HEK293 (cell line): ENCODE data around the gene ZBTB20.

Experiments used
- CTCF ChIA-PET: fragments of 350-600 bp; formaldehyde crosslinking; extraction: SDS; loops from one replicate; lab custom pipeline; 2021; ENCODE audit warnings: antibody characterized with exemption; lab: Yijun Ruan, JAX
- POLR2A ChIA-PET: fragments of 300-600 bp; formaldehyde crosslinking; extraction: SDS; loops from one replicate; lab custom pipeline; 2020; ENCODE audit warnings: antibody characterized with exemption, inconsistent platforms; lab: Yijun Ruan, JAX
- H3K27ac ChIP-seq: fragments of 200-500 bp; sonication (Bioruptor generic); 2 replicates; pipeline ENCODE4 v1.5.1; 2014; ENCODE audit warnings: low read depth, low read length, control low read depth, inconsistent platforms; ENCODE audit errors: extremely low read depth
- H3K36me3 ChIP-seq, 2 experiments: fragments of 200-500 bp in 1 of 2; sonication (Bioruptor generic) in 1 of 2; 1 replicate in 1 of 2; 2 replicates in 1 of 2; pipeline ENCODE4 v1.5.1; 2014 to 2017; ENCODE audit warnings: inconsistent platforms in 2 of 2, low read length in 2 of 2; ENCODE audit not compliant: control insufficient read depth in 2 of 2, insufficient read depth in 1 of 2
- H3K4me1 ChIP-seq: fragments of 200-500 bp; sonication (Bioruptor generic); 2 replicates; pipeline ENCODE4 v1.5.1; 2014; ENCODE audit warnings: mild to moderate bottlenecking, low read length, inconsistent platforms; ENCODE audit not compliant: control insufficient read depth, insufficient read depth
- H3K4me3 ChIP-seq: 2 replicates; pipeline ENCODE4 v1.5.1; 2011; ENCODE audit warnings: low read depth, mild to moderate bottlenecking, control low read depth, low read length, moderate library complexity
- H3K9me3 ChIP-seq: fragments of 200-500 bp; sonication (Bioruptor generic); 2 replicates; pipeline ENCODE4 v1.5.1; 2014; ENCODE audit warnings: low read depth, low read length, inconsistent platforms; ENCODE audit not compliant: control insufficient read depth, insufficient read depth
- BCL11A ChIP-seq: fragments of 450-650 bp; formaldehyde crosslinking; IDR thresholded peaks from 2 replicates; pipeline ENCODE4 v1.5.1; 2016; ENCODE audit warnings: low read depth, missing biosample characterization, missing genetic modification characterization
- GLI2 ChIP-seq: fragments of 450-650 bp; formaldehyde crosslinking; IDR thresholded peaks from 2 replicates; pipeline ENCODE4; 2017; ENCODE audit warnings: missing biosample characterization, missing genetic modification characterization, low read depth, borderline replicate concordance
- IKZF3 ChIP-seq: fragments of 450-650 bp; IDR thresholded peaks from 2 replicates; pipeline ENCODE4 v1.5.0; 2018; ENCODE audit warnings: missing biosample characterization, mild to moderate bottlenecking, missing genetic modification characterization, moderate library complexity
- KLF10 ChIP-seq: fragments of 450-650 bp; IDR thresholded peaks from 2 replicates; pipeline ENCODE4 v1.5.1; 2018; ENCODE audit warnings: missing biosample characterization, mild to moderate bottlenecking, missing genetic modification characterization
- MZF1 ChIP-seq: fragments of 450-650 bp; formaldehyde crosslinking; IDR thresholded peaks from 2 replicates; pipeline ENCODE4 v1.5.1; 2017; ENCODE audit warnings: missing biosample characterization, missing genetic modification characterization, borderline replicate concordance
- SCRT2 ChIP-seq: fragments of 450-650 bp; formaldehyde crosslinking; IDR thresholded peaks from 2 replicates; pipeline ENCODE4 v1.5.1; 2016; ENCODE audit warnings: missing biosample characterization, missing genetic modification characterization
- SP2 ChIP-seq: fragments of 450-650 bp; formaldehyde crosslinking; IDR thresholded peaks from 2 replicates; pipeline ENCODE4 v1.5.1; 2016; ENCODE audit warnings: missing biosample characterization, missing genetic modification characterization
- ZBTB17 ChIP-seq: fragments of 450-650 bp; formaldehyde crosslinking; IDR thresholded peaks from 2 replicates; pipeline ENCODE4 v1.5.1; 2016; ENCODE audit warnings: missing biosample characterization, missing genetic modification characterization
- ZNF248 ChIP-seq: fragments of 450-650 bp; formaldehyde crosslinking; IDR thresholded peaks from 2 replicates; pipeline ENCODE4 v1.5.1; 2017; ENCODE audit warnings: missing biosample characterization, missing genetic modification characterization
- ZNF341 ChIP-seq: fragments of 450-650 bp; formaldehyde crosslinking; IDR thresholded peaks from 2 replicates; pipeline ENCODE4; 2016; ENCODE audit warnings: low read depth, missing biosample characterization, missing genetic modification characterization
- ZNF433 ChIP-seq: fragments of 450-650 bp; formaldehyde crosslinking; IDR thresholded peaks from 2 replicates; pipeline ENCODE4 v1.5.1; 2016; ENCODE audit warnings: missing biosample characterization, missing genetic modification characterization, low read depth
- ZNF600 ChIP-seq: fragments of 450-650 bp; formaldehyde crosslinking; IDR thresholded peaks from 2 replicates; pipeline ENCODE4 v1.5.1; 2016; ENCODE audit warnings: missing biosample characterization, missing genetic modification characterization
- ZNF701 ChIP-seq: fragments of 450-650 bp; formaldehyde crosslinking; IDR thresholded peaks from 2 replicates; pipeline ENCODE4 v1.5.1; 2016; ENCODE audit warnings: missing biosample characterization, missing genetic modification characterization
- ZNF785 ChIP-seq: fragments of 450-650 bp; formaldehyde crosslinking; IDR thresholded peaks from 2 replicates; pipeline ENCODE4 v1.5.1; 2016; ENCODE audit warnings: missing biosample characterization, missing genetic modification characterization
- ZXDB ChIP-seq: fragments of 450-650 bp; formaldehyde crosslinking; IDR thresholded peaks from 2 replicates; pipeline ENCODE4 v1.5.1; 2016; ENCODE audit warnings: missing biosample characterization, missing genetic modification characterization
- TF ChIP-seq, protein P1 (sequence below): fragments of 450-650 bp; formaldehyde crosslinking; IDR thresholded peaks from 2 replicates; pipeline ENCODE4 v1.5.1; 2016; ENCODE audit warnings: missing biosample characterization, missing genetic modification characterization
- TF ChIP-seq, protein P2 (sequence below): IDR thresholded peaks from 2 replicates; pipeline ENCODE4 v1.6.1; 2011; ENCODE audit warnings: mild to moderate bottlenecking, low read depth, low read length, borderline replicate concordance
- TF ChIP-seq, protein P3 (sequence below): fragments of 450-650 bp; formaldehyde crosslinking; IDR thresholded peaks from 2 replicates; pipeline ENCODE4 v1.5.1; 2017; ENCODE audit warnings: missing biosample characterization, missing genetic modification characterization
- TF ChIP-seq, protein P4 (sequence below): fragments of 450-650 bp; formaldehyde crosslinking; conservative IDR thresholded peaks from 2 replicates; pipeline ENCODE4 v1.5.1; 2016; ENCODE audit warnings: low read depth, missing biosample characterization, missing genetic modification characterization

ZBTB20 gene

DNA sequence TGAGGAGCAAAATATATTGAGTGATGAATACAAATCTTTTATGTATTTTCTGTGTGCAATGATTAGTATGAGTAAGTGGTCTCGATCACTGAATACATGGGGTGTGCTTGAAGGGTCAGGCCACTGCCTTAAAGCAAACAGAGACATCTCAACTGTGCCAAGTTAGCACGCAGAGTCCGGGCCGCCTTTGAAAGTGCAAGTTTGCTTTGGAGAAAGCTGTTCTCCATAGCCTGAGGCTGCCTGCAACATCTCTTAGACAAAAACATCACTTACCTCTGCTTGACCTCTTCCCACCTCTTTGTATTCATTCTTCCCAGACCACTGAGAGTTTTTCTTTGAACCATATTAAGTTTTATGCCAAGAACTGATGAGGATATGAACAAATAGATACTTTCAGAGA is 267.0 kb downstream of the ZBTB20 start:
- Histone ChIP-seq H3K27ac (no peak overlapping the region), H3K36me3 (no peaks in the 10 kb centered on the region), H3K9me3 (no peaks in the 10 kb centered on the region)
- POLR2A ChIA-PET: no interaction called here
- CTCF ChIA-PET: interaction anchor here (1.2 kb wide), 1 partner anchor 22 kb away, joined by 3 read pairs; no protein-coding TSS in a partner anchor
- TF ChIP-seq ZNF785: no peak
- TF ChIP-seq ZNF341 (tag by site-specific recombination): no peak
- TF ChIP-seq, protein P1, sequence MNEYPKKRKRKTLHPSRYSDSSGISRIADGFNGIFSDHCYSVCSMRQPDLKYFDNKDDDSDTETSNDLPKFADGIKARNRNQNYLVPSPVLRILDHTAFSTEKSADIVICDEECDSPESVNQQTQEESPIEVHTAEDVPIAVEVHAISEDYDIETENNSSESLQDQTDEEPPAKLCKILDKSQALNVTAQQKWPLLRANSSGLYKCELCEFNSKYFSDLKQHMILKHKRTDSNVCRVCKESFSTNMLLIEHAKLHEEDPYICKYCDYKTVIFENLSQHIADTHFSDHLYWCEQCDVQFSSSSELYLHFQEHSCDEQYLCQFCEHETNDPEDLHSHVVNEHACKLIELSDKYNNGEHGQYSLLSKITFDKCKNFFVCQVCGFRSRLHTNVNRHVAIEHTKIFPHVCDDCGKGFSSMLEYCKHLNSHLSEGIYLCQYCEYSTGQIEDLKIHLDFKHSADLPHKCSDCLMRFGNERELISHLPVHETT (tag by site-specific recombination): no peak
- no peak for TF ChIP-seq ZBTB17
- TF ChIP-seq SP2 (tag by site-specific recombination): no peak
- TF ChIP-seq, protein P2, sequence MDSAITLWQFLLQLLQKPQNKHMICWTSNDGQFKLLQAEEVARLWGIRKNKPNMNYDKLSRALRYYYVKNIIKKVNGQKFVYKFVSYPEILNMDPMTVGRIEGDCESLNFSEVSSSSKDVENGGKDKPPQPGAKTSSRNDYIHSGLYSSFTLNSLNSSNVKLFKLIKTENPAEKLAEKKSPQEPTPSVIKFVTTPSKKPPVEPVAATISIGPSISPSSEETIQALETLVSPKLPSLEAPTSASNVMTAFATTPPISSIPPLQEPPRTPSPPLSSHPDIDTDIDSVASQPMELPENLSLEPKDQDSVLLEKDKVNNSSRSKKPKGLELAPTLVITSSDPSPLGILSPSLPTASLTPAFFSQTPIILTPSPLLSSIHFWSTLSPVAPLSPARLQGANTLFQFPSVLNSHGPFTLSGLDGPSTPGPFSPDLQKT: no peak
- no peak for TF ChIP-seq KLF10 (tag by site-specific recombination)
- TF ChIP-seq SCRT2: no peak
- TF ChIP-seq, protein P3, sequence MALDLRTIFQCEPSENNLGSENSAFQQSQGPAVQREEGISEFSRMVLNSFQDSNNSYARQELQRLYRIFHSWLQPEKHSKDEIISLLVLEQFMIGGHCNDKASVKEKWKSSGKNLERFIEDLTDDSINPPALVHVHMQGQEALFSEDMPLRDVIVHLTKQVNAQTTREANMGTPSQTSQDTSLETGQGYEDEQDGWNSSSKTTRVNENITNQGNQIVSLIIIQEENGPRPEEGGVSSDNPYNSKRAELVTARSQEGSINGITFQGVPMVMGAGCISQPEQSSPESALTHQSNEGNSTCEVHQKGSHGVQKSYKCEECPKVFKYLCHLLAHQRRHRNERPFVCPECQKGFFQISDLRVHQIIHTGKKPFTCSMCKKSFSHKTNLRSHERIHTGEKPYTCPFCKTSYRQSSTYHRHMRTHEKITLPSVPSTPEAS (tag by site-specific recombination): no peak
- no peak for TF ChIP-seq ZNF433 (tag by site-specific recombination)
- no peak for TF ChIP-seq BCL11A (tag by site-specific recombination)
- no peak for TF ChIP-seq IKZF3 (tag by site-specific recombination)
- TF ChIP-seq ZNF600 (tag by site-specific recombination): no peak
- TF ChIP-seq, protein P4, sequence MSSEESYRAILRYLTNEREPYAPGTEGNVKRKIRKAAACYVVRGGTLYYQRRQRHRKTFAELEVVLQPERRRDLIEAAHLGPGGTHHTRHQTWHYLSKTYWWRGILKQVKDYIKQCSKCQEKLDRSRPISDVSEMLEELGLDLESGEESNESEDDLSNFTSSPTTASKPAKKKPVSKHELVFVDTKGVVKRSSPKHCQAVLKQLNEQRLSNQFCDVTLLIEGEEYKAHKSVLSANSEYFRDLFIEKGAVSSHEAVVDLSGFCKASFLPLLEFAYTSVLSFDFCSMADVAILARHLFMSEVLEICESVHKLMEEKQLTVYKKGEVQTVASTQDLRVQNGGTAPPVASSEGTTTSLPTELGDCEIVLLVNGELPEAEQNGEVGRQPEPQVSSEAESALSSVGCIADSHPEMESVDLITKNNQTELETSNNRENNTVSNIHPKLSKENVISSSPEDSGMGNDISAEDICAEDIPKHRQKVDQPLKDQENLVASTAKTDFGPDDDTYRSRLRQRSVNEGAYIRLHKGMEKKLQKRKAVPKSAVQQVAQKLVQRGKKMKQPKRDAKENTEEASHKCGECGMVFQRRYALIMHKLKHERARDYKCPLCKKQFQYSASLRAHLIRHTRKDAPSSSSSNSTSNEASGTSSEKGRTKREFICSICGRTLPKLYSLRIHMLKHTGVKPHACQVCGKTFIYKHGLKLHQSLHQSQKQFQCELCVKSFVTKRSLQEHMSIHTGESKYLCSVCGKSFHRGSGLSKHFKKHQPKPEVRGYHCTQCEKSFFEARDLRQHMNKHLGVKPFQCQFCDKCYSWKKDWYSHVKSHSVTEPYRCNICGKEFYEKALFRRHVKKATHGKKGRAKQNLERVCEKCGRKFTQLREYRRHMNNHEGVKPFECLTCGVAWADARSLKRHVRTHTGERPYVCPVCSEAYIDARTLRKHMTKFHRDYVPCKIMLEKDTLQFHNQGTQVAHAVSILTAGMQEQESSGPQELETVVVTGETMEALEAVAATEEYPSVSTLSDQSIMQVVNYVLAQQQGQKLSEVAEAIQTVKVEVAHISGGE (tag by site-specific recombination): no peak
- no peak for TF ChIP-seq ZXDB
- TF ChIP-seq ZNF248 (tag by site-specific recombination): no peak
- TF ChIP-seq ZNF701: no peak
- TF ChIP-seq, all 188 proteins: peak for 0
- H3K4me3 ChIP-seq: no peak overlapping the region
- no peaks in the 10 kb centered on the region for H3K4me1 ChIP-seq

DNA sequence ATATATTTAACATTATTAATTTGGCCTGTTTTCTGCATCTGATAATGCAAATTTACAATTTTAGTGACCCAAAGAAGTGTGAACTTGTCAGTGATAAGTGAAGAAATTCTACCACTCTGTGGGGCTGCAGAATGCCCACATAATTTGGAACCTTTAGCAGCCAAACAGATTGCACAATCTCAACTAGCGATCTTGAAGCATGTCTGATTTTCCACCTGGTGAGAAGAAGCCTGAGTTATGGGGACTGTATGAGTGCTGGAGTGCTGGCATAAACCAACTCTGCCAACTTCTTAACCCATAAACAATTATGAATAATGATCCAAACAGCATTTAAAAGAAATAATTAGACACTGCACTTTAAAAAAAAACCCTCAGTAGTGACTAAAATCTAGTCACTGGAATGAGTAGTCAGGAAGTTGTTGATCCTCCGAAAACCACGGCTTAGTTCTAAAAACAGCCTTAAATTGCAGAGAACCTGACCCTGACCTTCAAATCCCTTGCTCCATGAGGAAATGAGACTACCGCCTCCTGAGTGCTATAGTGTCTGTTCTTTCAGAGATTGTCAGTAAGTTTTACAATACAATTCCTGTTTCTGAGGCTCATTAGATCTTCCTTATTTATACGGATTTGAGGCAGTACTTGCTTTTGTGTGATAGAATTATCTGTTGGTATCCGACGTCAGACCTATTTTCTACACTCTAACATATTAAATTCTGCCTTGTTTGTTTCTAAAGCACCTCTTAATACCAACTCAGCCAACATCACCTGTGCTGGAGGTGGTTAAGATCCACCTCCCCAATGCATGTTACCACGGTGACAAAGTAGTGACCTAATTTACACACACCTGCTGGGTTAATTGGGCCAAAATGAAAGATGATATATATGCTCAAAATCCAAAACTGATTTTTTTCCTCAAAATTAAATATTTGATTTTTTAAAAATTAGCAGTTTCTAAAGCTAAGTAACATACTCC is 267.7 kb downstream of the ZBTB20 start:
- POLR2A ChIA-PET: no interaction called here
- no peak for TF ChIP-seq MZF1 (tag by site-specific recombination)
- no peak for TF ChIP-seq GLI2 (tag by site-specific recombination)
- TF ChIP-seq, all 188 proteins: peak for 0
- H3K27ac ChIP-seq: no peak overlapping the region
- H3K4me3 ChIP-seq: no peak overlapping the region
- CTCF ChIA-PET: no interaction called here
- H3K4me1 ChIP-seq: no peaks in the 10 kb centered on the region
- H3K9me3 ChIP-seq: no peaks in the 10 kb centered on the region
- H3K36me3 ChIP-seq: no peaks in the 10 kb centered on the region
